ENCODE measurements around the gene ZNF786. TPM values are rescaled to one million over a fixed set of nuclear protein-coding genes. Genes with fewer than 3 reads are reported as not detected.

Gene ZNF786
- total and polyA plus RNA-seq, 9 of the 15 experiments (the other 6 are each of a cell fraction or from before 2014, with no cell fraction given) = 0.31 to 5.4 (median 3.0) TPM

- TF ChIP-seq CTCFL (IDR thresholded peaks at IDR 0.05; ENCODE audit: borderline replicate concordance, insufficient read depth, low read depth, low read length, poor library complexity, severe bottlenecking) (no peak), ARNT (IDR thresholded peaks at IDR 0.05) (no peak), NONO (IDR thresholded peaks at IDR 0.05; ENCODE audit: low read depth in 2 of 2, low read length in 1 of 2) (0 out of 4 replicates have a peak, but pooled peaks of 1 of the 2 experiments have one; percentile 95), PPARD (CRISPR knock-in tag; IDR thresholded peaks at IDR 0.05) (no peak), ZNF76 (CRISPR knock-in tag; IDR thresholded peaks at IDR 0.05; ENCODE audit: borderline replicate concordance) (no peak), NFIC (IDR thresholded peaks at IDR 0.05) (no peak), TSHZ1 (CRISPR knock-in tag; IDR thresholded peaks at IDR 0.05) (no peak), ZFPM2 (CRISPR knock-in tag; IDR thresholded peaks at IDR 0.05) (peak; percentile 24; the same call in 1 of the 2 replicates), GABPB2 (CRISPR knock-in tag; conservative IDR thresholded peaks at IDR 0.05) (no peak), MCM7 (IDR thresholded peaks at IDR 0.05) (no peak), MCM3 (IDR thresholded peaks at IDR 0.05) (no peak), ZNF79 (CRISPR knock-in tag; IDR thresholded peaks at IDR 0.05; ENCODE audit: low read depth) (no peak), ZNF699 (CRISPR knock-in tag; IDR thresholded peaks at IDR 0.05; ENCODE audit: insufficient replicate concordance) (no peak), PBX2 (CRISPR knock-in tag; IDR thresholded peaks at IDR 0.05; ENCODE audit: low read depth) (no peak), PBX2 (tag; conservative IDR thresholded peaks at IDR 0.05; ENCODE audit: low read depth) (no peak)
These were observed 62.7 kb downstream of the ZNF786 start (continued) for GRCh38 chr7:149027611-149028345.
